H1 (cell line): ENCODE data around the gene EFEMP1. TPM values are rescaled to one million over a fixed set of nuclear protein-coding genes. Genes with fewer than 3 reads are reported as not detected.

Experiments used
- CTCF ChIA-PET: fragments of 300-600 bp; sonication (Branson Sonifier 250); formaldehyde crosslinking; loops from one replicate; lab custom pipeline; 2021; ENCODE audit not compliant: partially characterized antibody; lab: Charles Lee
- POLR2A ChIA-PET: fragments of 300-600 bp; sonication (Branson Sonifier 250); formaldehyde crosslinking; loops from one replicate; lab custom pipeline; 2021; ENCODE audit warnings: inconsistent platforms; ENCODE audit not compliant: partially characterized antibody; lab: Charles Lee
- DNase-seq, 2 experiments: peaks; one replicate each; pipeline versions ENCODE4 v3.0.0 to v3.0.0-alpha.2; 2010 to 2022; ENCODE audit warnings: low spot score in 2 of 2, low read depth in 1 of 2, mixed read lengths in 1 of 2
- FAIRE-seq: peaks from 2 replicates; lab custom pipeline; 2011; peaks lifted over from hg19 to GRCh38; lab: Jason Lieb, UNC
- H2AFZ ChIP-seq: 2 replicates; pipeline ENCODE4 v1.8.1; 2012; ENCODE audit warnings: low read length, inconsistent platforms
- H2AK5ac ChIP-seq: 2 replicates; pipeline ENCODE4 v1.6.1; 2013; ENCODE audit warnings: low read depth, low read length
- H2BK120ac ChIP-seq: replicated peaks from 2 replicates; pipeline ENCODE3; 2013; ENCODE audit warnings: low read depth, low read length, inconsistent platforms
- H2BK12ac ChIP-seq: 2 replicates; pipeline ENCODE4 v1.6.1; 2013; ENCODE audit warnings: low read depth, low read length
- H2BK15ac ChIP-seq: 2 replicates; pipeline ENCODE4 v1.6.1; 2013; ENCODE audit warnings: low read length
- H2BK20ac ChIP-seq: 2 replicates; pipeline ENCODE4 v1.6.1; 2013; ENCODE audit warnings: low read length
- H2BK5ac ChIP-seq: 2 replicates; pipeline ENCODE4 v1.6.1; 2013; ENCODE audit warnings: low read depth, low read length
- H3K14ac ChIP-seq: 2 replicates; pipeline ENCODE4 v1.6.1; 2013; ENCODE audit warnings: inconsistent platforms; ENCODE audit not compliant: insufficient read length
- H3K18ac ChIP-seq: 2 replicates; pipeline ENCODE4 v1.6.1; 2013; ENCODE audit warnings: low read length; ENCODE audit errors: extremely low read depth
- H3K23ac ChIP-seq: 2 replicates; pipeline ENCODE4 v1.6.1; 2013; ENCODE audit warnings: inconsistent platforms; ENCODE audit not compliant: insufficient read length
- H3K23me2 ChIP-seq: 2 replicates; pipeline ENCODE4 v1.6.1; 2013; ENCODE audit warnings: low read depth, low read length
- H3K27ac ChIP-seq: 2 replicates; pipeline ENCODE4 v1.6.1; 2011; ENCODE audit warnings: low read depth, low read length, inconsistent platforms
- H3K27me3 ChIP-seq, 4 experiments: replicated peaks in 1 of 4; 1 replicate in 1 of 4; 2 replicates in 3 of 4; pipeline versions ENCODE4 v1.6.1 to v1.8.1; 2011 to 2013; ENCODE audit warnings: low read length in 3 of 4, mild to moderate bottlenecking in 3 of 4, inconsistent platforms in 2 of 4, mixed read lengths in 2 of 4, moderate library complexity in 1 of 4; ENCODE audit not compliant: control insufficient read depth in 3 of 4, insufficient read depth in 3 of 4; ENCODE audit errors: extremely low read depth in 1 of 4
- H3K36me3 ChIP-seq, 4 experiments: 2 replicates each; pipeline versions ENCODE4 v1.6.1 to v1.8.1; 2011 to 2013; ENCODE audit warnings: mild to moderate bottlenecking in 4 of 4, low read length in 3 of 4, moderate library complexity in 2 of 4, control low read depth in 1 of 4, inconsistent platforms in 1 of 4; ENCODE audit not compliant: insufficient read depth in 4 of 4, control insufficient read depth in 2 of 4
- H3K4ac ChIP-seq: replicated peaks from 2 replicates; pipeline ENCODE3; 2013; ENCODE audit warnings: low read length, low read depth, mixed read lengths, inconsistent platforms; ENCODE audit not compliant: insufficient read length
- H3K4me1 ChIP-seq, 4 experiments: replicated peaks in 1 of 4; 1 replicate in 1 of 4; 2 replicates in 3 of 4; pipeline versions ENCODE4 v1.6.1 to v1.8.1; 2011 to 2013; ENCODE audit warnings: low read length in 3 of 4, inconsistent platforms in 2 of 4, mixed read lengths in 1 of 4; ENCODE audit not compliant: insufficient read depth in 4 of 4, control insufficient read depth in 3 of 4
- H3K4me2 ChIP-seq, 2 experiments: 2 replicates each; pipeline versions ENCODE4 v1.6.1 to v1.8.1; 2011 to 2013; ENCODE audit warnings: low read depth in 2 of 2, low read length in 2 of 2, control low read depth in 1 of 2, inconsistent platforms in 1 of 2, mild to moderate bottlenecking in 1 of 2; ENCODE audit not compliant: insufficient read depth in 1 of 2
- H3K4me3 ChIP-seq, 4 experiments: fragments of 200-600, 300-600 bp in 1 of 4; sonication (generic), shearing (Covaris generic), sonication (Bioruptor Twin) in 1 of 4; 2 replicates each; pipeline versions ENCODE4 v1.5.1 to v1.8.1; 2011 to 2016; ENCODE audit warnings: low read length in 4 of 4, low read depth in 3 of 4, control low read depth in 2 of 4, inconsistent platforms in 2 of 4, mild to moderate bottlenecking in 2 of 4, mixed read lengths in 1 of 4, moderate library complexity in 1 of 4; ENCODE audit not compliant: insufficient read depth in 2 of 4; ENCODE audit errors: extremely low read depth in 1 of 4
- H3K56ac ChIP-seq: replicated peaks from 2 replicates; pipeline ENCODE3; 2013; ENCODE audit warnings: low read depth, mild to moderate bottlenecking, mixed read lengths, low read length, inconsistent platforms; ENCODE audit not compliant: insufficient read length
- H3K79me1 ChIP-seq: 2 replicates; pipeline ENCODE4 v1.6.1; 2013; ENCODE audit warnings: low read depth, low read length, control low read depth
- H3K79me2 ChIP-seq, 2 experiments: 2 replicates each; pipeline versions ENCODE4 v1.6.1 to v1.8.1; 2012 to 2013; ENCODE audit warnings: low read length in 2 of 2, mild to moderate bottlenecking in 2 of 2, inconsistent platforms in 1 of 2; ENCODE audit not compliant: insufficient read depth in 2 of 2, control insufficient read depth in 1 of 2
- H3K9ac ChIP-seq, 4 experiments: replicated peaks in 1 of 4; 1 replicate in 1 of 4; 2 replicates in 3 of 4; pipeline versions ENCODE4 v1.6.1 to v1.8.1; 2011 to 2013; ENCODE audit warnings: low read depth in 3 of 4, low read length in 3 of 4, control low read depth in 2 of 4, mild to moderate bottlenecking in 2 of 4, moderate library complexity in 2 of 4, inconsistent platforms in 1 of 4; ENCODE audit errors: extremely low read depth in 1 of 4
- H3K9me3 ChIP-seq, 2 experiments: 2 replicates each; pipeline versions ENCODE4 v1.6.1 to v1.8.1; 2012 to 2013; ENCODE audit warnings: mild to moderate bottlenecking in 2 of 2, moderate library complexity in 2 of 2, control low read depth in 1 of 2, inconsistent platforms in 1 of 2, low read depth in 1 of 2, low read length in 1 of 2, mixed read lengths in 1 of 2; ENCODE audit not compliant: insufficient read depth in 2 of 2
- H4K20me1 ChIP-seq, 2 experiments: replicated peaks in 1 of 2; 2 replicates each; pipeline versions ENCODE3 to v1.8.1; 2011 to 2013; ENCODE audit warnings: inconsistent platforms in 2 of 2, low read length in 2 of 2, mild to moderate bottlenecking in 1 of 2; ENCODE audit not compliant: insufficient read depth in 2 of 2, control insufficient read depth in 1 of 2
- H4K5ac ChIP-seq: 2 replicates; pipeline ENCODE4 v1.6.1; 2013; ENCODE audit warnings: low read length, low read depth, mixed read lengths, inconsistent platforms; ENCODE audit not compliant: insufficient read length
- H4K8ac ChIP-seq: 2 replicates; pipeline ENCODE4 v1.8.0; 2013; ENCODE audit warnings: mild to moderate bottlenecking, moderate library complexity, low read length, inconsistent platforms; ENCODE audit not compliant: insufficient read depth; ENCODE audit errors: extremely low read depth
- H4K91ac ChIP-seq: replicated peaks from 2 replicates; pipeline ENCODE3; 2013; ENCODE audit warnings: low read length, mixed read lengths, inconsistent platforms; ENCODE audit not compliant: insufficient read length
- CBX8 ChIP-seq: fragments of 300-800, 300-1000 bp; sonication (generic); IDR thresholded peaks from 2 replicates; pipeline ENCODE4 v1.7.1; 2016; ENCODE audit warnings: low read depth, low read length, borderline replicate concordance
- CTBP2 ChIP-seq: IDR thresholded peaks from 2 replicates; pipeline ENCODE4 v1.7.0; 2011; ENCODE audit warnings: borderline replicate concordance, mild to moderate bottlenecking, moderate library complexity, mixed read lengths, low read length; ENCODE audit not compliant: insufficient read depth, insufficient read length
- POU5F1 ChIP-seq: IDR thresholded peaks from 2 replicates; pipeline ENCODE4 v1.6.1; 2011; ENCODE audit warnings: low read depth, mild to moderate bottlenecking, low read length, moderate library complexity
- SAP30 ChIP-seq: fragments of 300-600 bp; sonication (generic); IDR thresholded peaks from 2 replicates; pipeline ENCODE4 v1.7.1; 2012; ENCODE audit warnings: low read length, moderate library complexity, mild to moderate bottlenecking, inconsistent platforms; ENCODE audit not compliant: insufficient read depth, insufficient replicate concordance
- SIX5 ChIP-seq: IDR thresholded peaks from 2 replicates; pipeline ENCODE4 v1.6.1; 2011; ENCODE audit warnings: mild to moderate bottlenecking, low read depth, low read length
- SRF ChIP-seq: IDR thresholded peaks from 2 replicates; pipeline ENCODE4 v1.6.1; 2011; ENCODE audit warnings: mild to moderate bottlenecking, low read depth, low read length, moderate library complexity
- WGBS, 2 experiments: shearing (Covaris generic) in 1 of 2; methylation state at CpG; one replicate each; pipeline versions ENCODE4 v1.1.6 to v1.1.7; 2013 to 2015; ENCODE audit warnings: low lambda C conversion rate in 2 of 2, mixed read lengths in 2 of 2, inconsistent platforms in 1 of 2, low coverage in 1 of 2, missing lambda C conversion rate in 1 of 2; ENCODE audit not compliant: insufficient replicate concordance in 2 of 2, insufficient coverage in 1 of 2, insufficient read length in 1 of 2; ENCODE audit errors: extremely low coverage in 1 of 2, missing lambda C conversion rate in 1 of 2; 5-methylcytosine and 5-hydroxymethylcytosine counted together
- polyA plus RNA-seq, 7 experiments: library from polyadenylated mRNA; depleted of rRNA in 3 of 7; stranded (reverse) in 5 of 7; unstranded in 2 of 7; fragments of >200 nt in 5 of 7; fragments of 200-250 nt in 2 of 7; gene quantifications; 1 replicate in 5 of 7; 2 replicates in 1 of 7; 4 replicates in 1 of 7; pipeline versions ENCODE4 v1.2.1 to v1.2.3, GENCODE V29; 2011 to 2013; ENCODE audit warnings: missing spikeins in 2 of 7, mixed read lengths in 2 of 7
- total RNA-seq: library from RNA; stranded (reverse); fragmentation: NEBNext Ultra II Directional; extraction: Animal tissue kit (Norgen Biotek cat#: 25700); gene quantifications from 2 replicates; pipeline ENCODE4 v1.2.1, GENCODE V29; 2021
- TF ChIP-seq, protein P1 (sequence below): IDR thresholded peaks from 2 replicates; pipeline ENCODE4 v1.6.1; 2011; ENCODE audit warnings: low read length, improper control_type of control experiment

The EFEMP1 gene
- total and polyA plus RNA-seq, 2 of the 8 experiments (the other 6 are each of a cell fraction or from before 2014, with no cell fraction given), result 15.5 to 19.7 TPM

DNA sequence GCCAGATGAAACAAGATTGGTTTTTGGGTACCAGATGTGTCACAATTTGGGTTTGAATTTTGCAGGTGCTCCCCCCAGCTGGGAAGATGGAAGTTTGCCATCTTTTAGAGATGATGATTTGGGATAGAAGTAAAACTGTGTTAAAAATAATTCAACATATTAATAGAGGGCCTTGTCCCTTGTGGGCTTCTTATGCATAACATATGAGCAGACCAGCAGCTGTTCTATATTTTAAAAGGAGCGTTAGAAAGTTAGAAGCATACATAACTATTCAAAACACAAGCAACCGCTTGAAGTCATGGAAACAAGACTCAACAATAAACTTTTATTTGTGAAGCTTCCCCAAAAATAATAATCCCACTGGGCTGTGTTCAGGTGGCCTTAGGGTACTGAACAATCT, 62.8 kb downstream of the EFEMP1 start:
- TF ChIP-seq, protein P1, sequence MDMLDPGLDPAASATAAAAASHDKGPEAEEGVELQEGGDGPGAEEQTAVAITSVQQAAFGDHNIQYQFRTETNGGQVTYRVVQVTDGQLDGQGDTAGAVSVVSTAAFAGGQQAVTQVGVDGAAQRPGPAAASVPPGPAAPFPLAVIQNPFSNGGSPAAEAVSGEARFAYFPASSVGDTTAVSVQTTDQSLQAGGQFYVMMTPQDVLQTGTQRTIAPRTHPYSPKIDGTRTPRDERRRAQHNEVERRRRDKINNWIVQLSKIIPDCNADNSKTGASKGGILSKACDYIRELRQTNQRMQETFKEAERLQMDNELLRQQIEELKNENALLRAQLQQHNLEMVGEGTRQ, result no peak
- TF ChIP-seq CBX8 (no peak), SAP30 (no peak), SRF (no peak), CTBP2 (no peak), POU5F1 (no peak), SIX5 (no peak)
- TF ChIP-seq, all 59 proteins: peak for 0
- H2BK20ac ChIP-seq, result no peak overlapping the region
- no peak overlapping the region for H3K14ac ChIP-seq
- no peak overlapping the region for H3K23ac ChIP-seq
- no peaks in the 10 kb centered on the region for H3K23me2 ChIP-seq
- no peak overlapping the region for H3K56ac ChIP-seq
- no peak overlapping the region for H2BK5ac ChIP-seq
- DNase-seq (no peak), FAIRE-seq (no peak)
- no peaks in the 10 kb centered on the region for H3K79me1 ChIP-seq
- H2BK15ac ChIP-seq, result no peak overlapping the region
- H4K5ac ChIP-seq, result no peak overlapping the region
- H4K91ac ChIP-seq, result no peak overlapping the region
- no peaks in the 10 kb centered on the region for H3K9me3 ChIP-seq
- H3K9ac ChIP-seq, result no peak overlapping the region
- no peaks in the 10 kb centered on the region for H4K20me1 ChIP-seq
- no peaks in the 10 kb centered on the region for H3K27me3 ChIP-seq
- no peaks in the 10 kb centered on the region for H3K4me1 ChIP-seq
- no peak overlapping the region for H3K4me3 ChIP-seq
- H4K8ac ChIP-seq, result no peak overlapping the region
- POLR2A ChIA-PET, result no interaction called here
- H3K18ac ChIP-seq, result no peak overlapping the region
- no peak overlapping the region for H3K27ac ChIP-seq
- WGBS, 2 experiments, result 98% methylated on average over 2 of the region's 2 CpGs; no CpG with 5 or more reads in 1 of the 2 experiments
- CTCF ChIA-PET, result interaction anchor here (1.0 to 2.0 kb wide), 3 partner anchors 13 to 143 kb away, joined by 3 to 6 read pairs (median 4); no protein-coding TSS in a partner anchor
- no peak overlapping the region for H3K4me2 ChIP-seq
- no peak overlapping the region for H3K4ac ChIP-seq
- no peak overlapping the region for H2BK12ac ChIP-seq
- H3K79me2 ChIP-seq, result no peaks in the 10 kb centered on the region
- H2AK5ac ChIP-seq, result no peak overlapping the region
- H3K36me3 ChIP-seq, result no peaks in the 10 kb centered on the region
- no peak overlapping the region for H2BK120ac ChIP-seq
- no peak overlapping the region for H2AFZ ChIP-seq
